HG02623 (cell line): ENCODE measurements around the gene AP3B1.
A peak's percentile ranks its signal among the peaks of the same experiment; 100 is the strongest.

Source experiments
- ATAC-seq: cut with Tn5 transposase; IDR thresholded peaks from one replicate; pipeline ENCODE4 v1.9.1; 2021; ENCODE audit warnings: moderate library complexity; ENCODE audit not compliant: unreplicated experiment

The AP3B1 gene

DNA sequence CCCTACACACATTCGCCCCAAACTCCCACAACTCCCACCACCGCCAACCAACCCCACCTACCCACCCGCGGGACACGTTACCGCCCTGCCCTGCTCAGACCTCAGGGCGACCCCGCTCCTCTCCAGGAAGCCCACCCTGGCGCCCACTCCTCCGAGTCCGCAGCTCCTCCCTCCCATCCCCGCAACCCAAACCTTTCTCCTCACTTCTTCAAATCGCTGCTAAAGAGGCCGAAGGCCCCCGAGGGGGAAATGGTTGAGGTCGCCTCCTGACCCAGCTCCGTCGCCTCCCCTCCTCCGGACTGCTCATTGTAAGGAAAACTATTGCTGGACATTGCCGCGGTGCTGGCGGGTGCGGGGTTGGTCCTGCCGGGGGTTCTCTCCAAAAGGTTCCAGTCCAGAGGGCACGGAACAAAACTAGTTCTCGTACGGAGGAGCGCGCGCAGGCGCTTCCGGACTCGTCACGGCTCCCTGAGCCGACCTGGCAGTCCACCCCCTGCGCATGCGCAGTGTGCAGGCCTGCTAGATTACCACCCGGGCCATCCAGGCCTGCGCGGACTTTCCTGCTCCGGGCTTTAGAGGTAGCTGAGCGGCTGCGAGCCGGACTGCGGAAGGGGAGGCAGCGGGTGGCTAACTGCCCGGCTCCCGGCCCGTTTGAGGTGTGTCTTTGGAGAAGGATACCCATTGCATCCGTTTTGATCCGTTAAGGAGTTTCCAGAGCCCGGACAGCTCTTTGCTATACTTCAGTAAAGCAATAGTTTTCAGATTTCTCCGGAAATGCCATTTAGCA, at the start of gene AP3B1:
TSS of gene AP3B1 (minus strand) at position 451 of the 787 bp plus-strand sequence. CDS start at position 332, 119 bp downstream.
- ATAC-seq = peak; percentile 86

DNA sequence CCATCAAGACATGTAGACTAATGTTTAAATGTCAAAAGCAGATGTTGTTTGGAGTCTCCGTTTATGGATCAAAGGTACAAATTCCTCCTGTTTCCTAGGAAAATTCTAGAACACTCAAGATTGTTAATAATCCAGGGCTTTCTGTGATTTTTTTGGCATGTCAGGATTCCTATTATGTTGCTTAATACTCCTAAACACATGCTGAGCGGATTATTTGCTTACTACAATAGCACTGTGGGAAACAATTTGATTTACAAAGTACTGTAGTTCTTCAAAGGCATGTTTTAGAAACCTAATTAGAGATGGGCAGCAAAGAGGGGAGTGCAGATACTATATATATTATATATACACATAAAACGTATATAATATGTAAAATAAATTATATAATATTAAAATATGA, 46.9 kb upstream of the AP3B1 start:
- ATAC-seq = no peak

DNA sequence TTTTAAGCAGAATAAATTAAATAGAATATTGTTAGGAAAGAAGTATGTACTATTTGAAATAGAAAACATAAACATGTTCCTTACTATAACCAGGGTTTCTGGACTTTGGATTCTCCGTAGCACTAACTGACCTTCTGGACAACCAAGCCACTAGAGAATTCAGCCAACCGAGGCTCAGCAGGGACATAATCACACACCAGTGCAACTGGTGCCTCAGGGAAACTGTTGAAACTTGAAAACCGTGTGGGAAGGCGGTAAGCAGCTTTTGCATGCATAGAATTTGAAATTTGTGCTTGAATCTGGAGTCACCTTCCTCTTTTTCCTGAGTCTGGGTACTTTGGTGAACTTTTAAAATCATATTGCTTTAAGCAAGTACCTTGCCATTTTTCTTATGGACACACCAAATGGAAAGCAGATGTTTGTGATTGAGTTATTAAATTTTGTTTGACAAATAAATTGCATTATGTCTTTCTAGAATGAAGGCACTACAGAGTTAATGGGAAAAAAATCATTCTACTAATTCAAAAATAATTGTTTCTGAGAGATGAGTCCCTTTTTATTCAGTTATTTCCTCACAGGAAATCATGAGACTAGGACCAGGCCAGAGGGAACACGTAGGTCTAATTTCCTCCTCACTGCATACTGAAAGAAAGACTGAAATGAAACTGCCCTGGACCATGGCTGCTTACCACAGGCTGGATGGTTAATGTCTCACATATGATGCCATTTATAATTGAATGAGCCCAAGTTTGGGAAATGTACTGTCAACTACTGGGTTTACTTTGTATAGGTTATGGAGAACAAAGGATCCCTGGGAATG, 45.3 kb upstream of the AP3B1 start:
- ATAC-seq = no peak

GRCh38 chr5:78336698-78337097, 42.2 kb upstream of the AP3B1 start:
- no peak for ATAC-seq

GRCh38 chr5:78335976-78336375, 41.5 kb upstream of the AP3B1 start:
- ATAC-seq = no peak

GRCh38 chr5:78334811-78335210, 40.3 kb upstream of the AP3B1 start:
- ATAC-seq = no peak

GRCh38 chr5:78331523-78332080, 37.1 kb upstream of the AP3B1 start:
- no peak for ATAC-seq

- no peak for ATAC-seq
These were observed 34.2 kb upstream of the AP3B1 start for GRCh38 chr5:78328585-78329173.

DNA sequence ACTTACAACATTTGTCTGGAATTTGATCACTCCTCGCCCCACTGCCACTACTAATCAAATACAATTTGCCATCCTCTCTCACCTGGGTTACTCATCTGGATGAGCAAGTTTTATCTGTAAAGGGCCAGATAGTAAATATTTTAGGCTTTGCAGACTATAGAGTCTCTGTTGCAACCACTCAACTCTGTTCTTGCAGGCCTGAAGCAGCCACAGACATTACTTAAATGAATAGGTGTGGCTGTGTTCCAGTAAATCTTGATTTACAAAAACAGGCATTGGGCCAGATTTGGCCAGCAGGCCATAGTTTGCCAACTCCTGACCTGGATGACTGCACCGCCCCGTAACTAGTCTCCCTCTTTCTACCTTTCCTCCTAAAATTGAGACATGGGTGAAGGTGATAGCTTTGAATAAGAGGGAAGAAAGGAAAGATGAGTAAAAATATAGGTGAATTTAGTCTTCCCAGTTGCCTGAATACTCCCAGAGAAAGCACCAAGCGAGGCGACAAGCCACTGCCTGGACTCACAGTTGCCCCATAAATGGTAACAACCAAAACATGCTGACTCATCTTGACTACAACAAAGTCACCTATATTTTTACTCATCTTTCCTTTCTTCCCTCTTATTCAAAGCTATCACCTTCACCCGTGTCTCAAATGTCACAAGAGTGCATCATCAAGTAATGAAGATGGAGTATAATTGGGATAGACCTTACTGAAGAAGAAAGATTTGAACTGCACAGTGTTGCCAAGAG, 33.4 kb upstream of the AP3B1 start:
- no peak for ATAC-seq

- ATAC-seq = no peak
These were observed 32.4 kb upstream of the AP3B1 start for GRCh38 chr5:78326930-78327329.

DNA sequence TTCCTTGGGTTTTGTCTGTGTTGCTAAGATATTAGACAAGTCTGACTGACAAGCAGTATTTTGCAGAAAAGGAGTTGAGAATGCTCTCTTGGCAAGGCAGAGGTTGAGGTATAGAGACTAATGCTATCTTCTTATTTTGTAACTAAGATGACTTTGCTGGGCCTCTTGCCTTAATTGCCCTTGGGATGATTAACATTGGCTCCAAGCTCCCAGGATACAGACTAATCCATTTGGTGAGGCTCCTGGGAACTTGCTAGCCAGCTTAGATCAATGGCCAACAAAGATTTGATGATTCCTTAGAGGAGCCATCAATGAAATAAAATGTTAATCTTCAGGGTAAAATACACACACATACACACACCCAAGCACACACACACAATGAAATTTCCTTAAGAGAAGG, 28.7 kb upstream of the AP3B1 start:
- ATAC-seq = no peak

DNA sequence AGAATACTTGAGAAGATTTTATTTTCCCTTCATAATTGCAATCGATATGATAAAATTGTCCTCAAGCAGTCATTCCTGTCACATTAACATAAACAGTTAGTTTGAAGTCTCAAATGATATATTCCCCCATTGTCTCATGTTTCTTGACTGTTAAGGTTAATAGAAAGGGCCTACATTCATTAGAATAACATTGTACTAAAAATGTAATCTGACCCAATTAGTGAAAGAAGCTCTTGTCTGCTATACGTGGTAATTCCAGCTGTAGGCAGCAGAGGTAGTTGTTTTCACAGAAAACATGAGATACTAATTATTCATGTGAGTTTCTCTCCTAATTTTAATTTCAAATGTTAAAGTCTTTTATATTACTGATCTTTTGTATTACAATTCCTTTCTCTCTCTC, 25.9 kb upstream of the AP3B1 start:
- ATAC-seq = no peak

DNA sequence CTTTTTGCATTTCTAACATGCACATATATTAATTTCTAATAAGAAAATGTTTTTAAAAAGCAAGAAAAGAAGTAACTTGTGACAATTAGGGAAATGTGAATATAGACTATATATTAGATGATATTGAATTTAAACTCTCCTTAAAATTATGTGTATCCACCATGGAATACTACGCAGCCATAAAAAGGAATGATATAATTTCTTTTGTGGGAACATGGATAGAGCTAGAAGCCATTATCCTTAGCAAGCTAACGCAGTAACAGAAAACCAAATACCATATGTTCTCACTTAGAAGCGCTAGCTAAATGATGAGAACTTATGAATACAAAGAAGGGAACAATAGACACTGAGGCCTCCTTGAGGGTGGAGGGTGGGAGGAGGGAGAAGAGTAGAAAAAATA, 23.8 kb upstream of the AP3B1 start:
- ATAC-seq = no peak

- no peak for ATAC-seq
These were observed 23.0 kb upstream of the AP3B1 start for GRCh38 chr5:78317515-78317914.

DNA sequence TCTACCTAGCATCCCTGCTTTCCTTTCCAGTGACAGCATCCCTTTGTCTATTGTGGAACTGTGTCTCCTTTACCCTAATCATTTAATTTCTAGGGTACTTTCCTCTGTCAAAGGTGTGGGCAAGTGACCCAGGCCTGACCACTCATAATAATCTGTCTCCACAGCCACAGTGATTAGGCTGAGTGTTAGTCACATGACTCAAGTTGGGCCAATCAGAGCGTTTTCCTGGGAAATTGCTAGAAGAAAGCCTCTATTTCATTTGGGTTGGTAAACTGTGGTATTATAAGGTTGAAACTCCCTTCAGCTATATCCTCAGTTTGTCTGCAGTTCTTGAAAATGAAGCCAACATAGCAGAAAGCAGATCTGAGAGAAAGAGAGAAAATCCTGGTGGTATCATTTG, 14.2 kb upstream of the AP3B1 start:
- ATAC-seq = no peak

GRCh38 chr5:78300464-78301045, 6.1 kb upstream of the AP3B1 start:
- no peak for ATAC-seq

GRCh38 chr5:78295035-78295961, 800 bp upstream of the AP3B1 start:
- ATAC-seq = peak; percentile 9

DNA sequence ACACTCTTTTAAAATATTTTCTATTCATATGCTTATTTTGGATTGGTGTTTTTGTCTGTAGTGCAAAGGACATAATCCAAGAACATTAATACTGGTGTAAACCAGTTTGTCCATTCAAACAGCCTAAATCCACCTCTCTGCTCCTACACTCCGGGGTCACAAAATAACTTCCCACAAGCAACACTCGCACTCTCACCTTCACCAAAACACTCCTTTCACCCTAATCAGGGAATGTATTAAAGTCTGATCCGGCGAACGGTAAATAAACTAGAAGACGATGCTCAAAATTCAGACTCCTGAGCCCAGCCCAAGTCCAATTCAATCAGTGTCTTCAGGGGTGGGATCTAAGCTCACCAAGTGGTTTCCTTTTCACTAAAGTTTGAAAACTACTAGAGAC, 649 bp downstream of the AP3B1 start:
- ATAC-seq = no peak

DNA sequence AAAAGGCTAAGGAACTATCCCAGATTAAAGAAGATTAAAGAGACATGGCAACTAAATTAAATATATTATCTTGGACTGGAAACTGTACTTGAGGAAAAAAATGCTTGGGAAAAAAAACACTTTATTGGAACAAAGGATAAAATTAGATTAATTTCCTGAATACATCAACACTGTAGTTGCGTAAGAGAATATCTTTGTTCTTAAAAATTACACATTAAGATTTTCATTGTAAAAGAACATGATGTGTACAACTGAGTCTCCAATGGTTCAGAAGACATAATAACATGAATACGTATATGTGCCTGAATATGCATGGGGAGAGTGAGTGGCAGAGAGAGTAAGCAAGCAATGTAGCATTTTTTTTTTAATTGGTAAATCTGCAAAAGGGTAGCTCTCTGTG, 2.8 kb downstream of the AP3B1 start:
- no peak for ATAC-seq
